Esophagus squamous epithelium (tissue), 5 donors: Measurements from ENCODE around the gene MRPL55. TPM values are rescaled to one million over a fixed set of nuclear protein-coding genes. Genes with fewer than 3 reads are reported as not detected.

Experiments used
- DNase-seq: peaks from one replicate; lab custom pipeline; 2025; lab: John Stamatoyannopoulos, UW
- H3K27ac ChIP-seq, 4 donors: fragments of 200-600 bp; sonication (generic); one replicate each; pipeline ENCODE4 v1.5.1; 2016 to 2019; ENCODE audit warnings: mild to moderate bottlenecking in 1 of 4
- H3K27me3 ChIP-seq, 4 donors: fragments of 200-600 bp; sonication (generic); 1 replicate in 3 of 4; 2 replicates in 1 of 4; pipeline versions ENCODE4 v1.5.1 to v1.6.0; 2017 to 2021; ENCODE audit warnings: antibody characterized with exemption in 1 of 4
- H3K36me3 ChIP-seq, 3 donors: fragments of 200-600 bp; sonication (generic); one replicate each; pipeline ENCODE4 v1.5.1; 2016 to 2019
- H3K4me1 ChIP-seq, 3 donors: fragments of 200-600 bp; sonication (generic); one replicate each; pipeline ENCODE4 v1.5.1; 2017 to 2019
- H3K4me3 ChIP-seq, 4 donors: fragments of 200-600 bp; sonication (generic); 1 replicate in 3 of 4; 2 replicates in 1 of 4; pipeline ENCODE4 v1.5.1; 2016 to 2019; ENCODE audit warnings: mild to moderate bottlenecking in 2 of 4, moderate library complexity in 1 of 4
- H3K9me3 ChIP-seq, 3 donors: fragments of 200-600 bp; sonication (generic); one replicate each; pipeline ENCODE4 v1.5.1; 2016 to 2019
- CTCF ChIP-seq, 6 experiments: fragments of 450-650 bp in 4 of 6; fragments of 200-600 bp in 2 of 6; sonication (generic) in 2 of 6; IDR thresholded peaks; one replicate each; pipeline ENCODE4 v1.5.1; 2016 to 2019; ENCODE audit warnings: antibody characterized with exemption in 6 of 6, mild to moderate bottlenecking in 4 of 6, moderate library complexity in 4 of 6
- POLR2A ChIP-seq, 4 donors: fragments of 450-650 bp; IDR thresholded peaks; one replicate each; pipeline ENCODE4 v1.6.1; 2017; ENCODE audit warnings: antibody characterized with exemption in 4 of 4, mild to moderate bottlenecking in 4 of 4, moderate library complexity in 3 of 4
- WGBS, 2 donors: methylation state at CpG; one replicate each; pipeline ENCODE4 v1.1.5; 2018; 5-methylcytosine and 5-hydroxymethylcytosine counted together
- intact Hi-C: fragments of 100-400 bp; cut with DNase I; formaldehyde crosslinking; loops from one replicate; pipeline ENCODE4 v1.15.0; 2022
- total RNA-seq, 4 donors: library from RNA; depleted of rRNA; stranded (reverse); fragments of >200 nt; gene quantifications; one replicate each; pipeline ENCODE4 v1.1.0, GENCODE V29; 2016
- donor health status: DM: yes; HTN: yes; CAD: no.

MRPL55 gene
- total RNA-seq, 4 donors from 2014 or later: 33.8 to 62.2 (median 51.2) TPM

- DNase-seq: no peak
- peak overlapping the region in 2 of 4 donors; percentile 21 to 87 for H3K27ac ChIP-seq
- H3K4me3 ChIP-seq: no peak overlapping the region
Measured at GRCh38 chr1:228152097-228152917, 43.2 kb upstream of the MRPL55 start.

GRCh38 chr1:228151180-228151925 is 42.3 kb upstream of the MRPL55 start:
- Histone ChIP-seq H3K36me3 (peaks cover 5 to 29% (median 13%) of the 10 kb centered on the region in 3 donors), H3K27ac (peak overlapping the region; percentile 70 to 94 (median 84)), H3K4me3 (peak overlapping the region in 3 of 4 donors; percentile 14 to 57 (median 37)), H3K4me1 (peaks cover 32 to 82% (median 48%) of the 10 kb centered on the region in 3 donors), H3K27me3 (no peaks in the 10 kb centered on the region), H3K9me3 (no peaks in the 10 kb centered on the region)
- DNase-seq: no peak
- intact Hi-C loops: no loop called here
- WGBS, 2 donors: 35% methylated on average over 8 of the region's 12 CpGs; no CpG with 5 or more reads in 1 of the 2 donors
- TF ChIP-seq POLR2A (IDR thresholded peaks at IDR 0.05) (no peak), CTCF (IDR thresholded peaks at IDR 0.05) (no peak)

More at GRCh38 chr1:228152097-228152917, 43.2 kb upstream of the MRPL55 start:
- intact Hi-C loops: no loop called here
- Histone ChIP-seq H3K36me3 (peaks cover 0 to 19% (median 12%) of the 10 kb centered on the region in 3 donors), H3K27me3 (no peaks in the 10 kb centered on the region), H3K4me1 (peaks cover 32 to 80% (median 48%) of the 10 kb centered on the region in 3 donors), H3K9me3 (no peaks in the 10 kb centered on the region)
- WGBS, 2 donors: 81 to 92% methylated on average over 4 to 5 of the region's 19 CpGs
- no peak for TF ChIP-seq POLR2A (IDR thresholded peaks at IDR 0.05)
- no peak for TF ChIP-seq CTCF (IDR thresholded peaks at IDR 0.05)

- Histone ChIP-seq H3K9me3 (no peaks in the 10 kb centered on the region), H3K27ac (peak overlapping the region; percentile 70 to 94 (median 84)), H3K27me3 (no peaks in the 10 kb centered on the region), H3K36me3 (peaks cover 11 to 36% (median 19%) of the 10 kb centered on the region in 3 donors), H3K4me1 (peaks cover 32 to 82% (median 48%) of the 10 kb centered on the region in 3 donors), H3K4me3 (peak overlapping the region in 3 of 4 donors; percentile 14 to 57 (median 37))
- 28% methylated on average over 9 of the region's 17 CpGs; no CpG with 5 or more reads in 1 of the 2 donors for WGBS, 2 donors
- TF ChIP-seq CTCF (IDR thresholded peaks at IDR 0.05) (no peak), POLR2A (IDR thresholded peaks at IDR 0.05) (no peak)
- DNase-seq: no peak
- intact Hi-C loops: no loop called here
Measured at GRCh38 chr1:228150461-228151179, 41.5 kb upstream of the MRPL55 start.

GRCh38 chr1:228150120-228150460 is 41.0 kb upstream of the MRPL55 start:
- H3K4me1 ChIP-seq: peaks cover 32 to 82% (median 46%) of the 10 kb centered on the region in 3 donors
- no peak for DNase-seq
- H3K36me3 ChIP-seq: peaks cover 16 to 41% (median 20%) of the 10 kb centered on the region in 3 donors
- no peaks in the 10 kb centered on the region for H3K27me3 ChIP-seq
- intact Hi-C loops: no loop called here
- H3K9me3 ChIP-seq: no peaks in the 10 kb centered on the region
- WGBS, 2 donors: no CpG with 5 or more reads among the region's 7 CpGs
- H3K4me3 ChIP-seq: peak overlapping the region in 3 of 4 donors; percentile 14 to 57 (median 37)
- peak overlapping the region; percentile 70 to 94 (median 84) for H3K27ac ChIP-seq
- no peak for TF ChIP-seq CTCF (IDR thresholded peaks at IDR 0.05)
- no peak for TF ChIP-seq POLR2A (IDR thresholded peaks at IDR 0.05)
